ENCODE results near the gene RFC3. TPM values are rescaled to one million over a fixed set of nuclear protein-coding genes. Genes with fewer than 3 reads are reported as not detected.
"Not testable (repeated sequence)": the region's sequence is repeated elsewhere in the genome, so short reads cannot be mapped to it uniquely, and the experiment has no call there.

RFC3 gene
- 38.2 and 41.5 TPM in 2 replicates for total RNA-seq (2014; rRNA removed; shearing (Covaris generic))

GRCh38 chr13:33817901-33818706, at the start of gene RFC3:
TSS of gene RFC3 (plus strand) at chr13:33818149. CDS start at chr13:33818179, 30 bp downstream.
- peak; percentile 84 for DNase-seq (ENCODE audit: low spot score)

DNA sequence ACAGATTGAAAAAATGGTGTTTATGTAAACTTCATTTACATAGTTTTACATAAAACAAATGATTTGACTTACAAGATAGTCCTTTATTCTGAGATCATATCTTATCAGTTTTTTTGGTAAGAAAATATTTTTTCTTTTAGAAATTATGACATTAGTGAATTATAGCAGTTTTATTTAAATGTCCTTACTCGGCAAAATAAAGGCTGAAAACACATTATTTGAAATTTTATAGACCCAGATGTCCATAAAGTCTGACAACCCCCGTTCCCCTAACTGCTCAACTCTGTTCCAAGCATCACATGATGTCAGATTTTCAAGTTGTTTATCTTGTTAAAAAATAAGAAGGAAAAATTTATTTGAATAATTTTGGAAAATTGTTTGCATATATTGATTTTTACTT, 46.7 kb upstream of the RFC3 start:
- no peak for DNase-seq (ENCODE audit: low spot score)

GRCh38 chr13:33773790-33774462, 44.0 kb upstream of the RFC3 start:
- DNase-seq (ENCODE audit: low spot score), result no peak

DNA sequence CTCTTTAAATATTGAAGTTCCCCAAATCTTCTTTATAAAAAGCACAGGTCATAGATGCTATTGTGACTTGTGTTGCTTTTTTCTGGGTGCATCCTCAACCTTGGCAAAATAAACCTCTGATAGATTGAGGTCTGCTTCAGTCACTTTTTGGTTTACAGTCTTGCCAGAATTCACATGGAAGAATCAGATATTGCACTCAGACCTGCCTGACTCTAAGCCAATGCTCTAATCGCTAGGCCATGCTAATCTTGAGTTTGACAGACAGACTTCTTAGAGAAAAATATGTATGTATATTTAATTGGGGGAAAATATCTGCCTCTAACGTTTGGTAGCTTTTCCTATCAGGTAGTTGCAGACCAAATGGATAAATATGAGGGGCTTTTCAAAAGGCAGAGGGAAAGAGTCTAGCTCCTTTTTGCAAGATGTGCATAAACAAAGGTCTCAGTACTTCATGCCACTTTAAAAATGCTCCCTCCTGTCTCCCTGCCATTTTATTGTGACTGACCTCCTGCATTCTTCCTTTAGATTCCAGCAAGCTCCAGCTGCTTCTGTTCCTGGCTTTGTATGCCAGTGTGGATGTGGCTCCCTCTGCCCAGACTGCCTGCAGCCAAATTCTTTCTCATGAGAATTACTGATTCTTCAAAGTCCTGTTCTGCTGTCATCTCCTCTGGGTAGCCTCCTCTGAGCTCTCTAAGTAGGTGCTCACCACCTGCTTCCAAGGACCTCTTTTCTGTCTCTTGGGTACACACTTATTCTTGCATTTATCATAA, 42.4 kb upstream of the RFC3 start:
- DNase-seq (ENCODE audit: low spot score), result no peak

GRCh38 chr13:33776239-33776881, 41.6 kb upstream of the RFC3 start:
- DNase-seq (ENCODE audit: low spot score), result no peak

GRCh38 chr13:33782631-33783030, 35.3 kb upstream of the RFC3 start:
- DNase-seq (ENCODE audit: low spot score), result no peak

DNA sequence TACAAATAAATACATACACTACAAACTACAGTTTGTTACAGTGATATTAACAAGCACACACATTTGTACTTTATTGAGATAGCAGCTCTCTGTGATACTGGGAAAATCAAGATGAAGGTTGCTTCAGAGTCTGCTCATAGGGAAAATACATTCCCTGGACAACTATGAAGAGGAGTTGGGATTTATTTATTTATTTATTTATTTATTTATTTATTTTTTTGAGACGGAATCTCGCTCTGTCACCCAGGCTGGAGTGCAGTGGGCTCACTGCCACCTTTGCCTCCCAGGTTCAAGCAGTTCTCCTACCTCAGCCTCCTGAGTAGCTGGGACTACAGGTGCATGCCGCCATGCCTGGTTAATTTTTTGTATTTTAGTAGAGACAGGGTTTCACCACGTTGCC, 34.7 kb upstream of the RFC3 start:
- DNase-seq (ENCODE audit: low spot score), result not testable (repeated sequence)

GRCh38 chr13:33784738-33785137, 33.2 kb upstream of the RFC3 start:
- no peak for DNase-seq (ENCODE audit: low spot score)

GRCh38 chr13:33785384-33785783, 32.6 kb upstream of the RFC3 start:
- DNase-seq (ENCODE audit: low spot score), result no peak

GRCh38 chr13:33787051-33787591, 30.8 kb upstream of the RFC3 start:
- peak; percentile 22 for DNase-seq (ENCODE audit: low spot score)

GRCh38 chr13:33789066-33789606, 28.8 kb upstream of the RFC3 start:
- DNase-seq (ENCODE audit: low spot score), result no peak

DNA sequence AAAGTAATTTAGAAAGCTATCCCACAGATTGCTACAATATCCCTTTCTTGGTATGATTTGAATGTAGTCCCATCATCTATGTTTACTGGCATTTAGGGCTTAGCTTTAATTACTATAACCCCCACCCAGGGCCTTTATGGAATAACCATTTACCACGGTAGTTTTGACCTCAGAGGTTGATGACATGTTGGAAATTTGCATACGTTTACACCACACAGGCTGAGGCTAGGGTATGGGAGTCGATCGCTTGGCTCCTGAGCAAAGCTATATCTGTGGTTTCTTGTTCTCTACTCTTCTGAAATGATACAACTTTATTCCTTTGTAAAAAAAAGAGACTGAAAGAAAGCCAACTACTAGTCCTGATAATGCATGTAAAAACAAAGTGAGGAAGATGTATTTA, 28.2 kb upstream of the RFC3 start:
- no peak for DNase-seq (ENCODE audit: low spot score)

- DNase-seq (ENCODE audit: low spot score), result no peak
Measured at GRCh38 chr13:33793726-33794125, 24.2 kb upstream of the RFC3 start.

GRCh38 chr13:33794576-33794975, 23.4 kb upstream of the RFC3 start:
- peak; percentile 50 for DNase-seq (ENCODE audit: low spot score)

DNA sequence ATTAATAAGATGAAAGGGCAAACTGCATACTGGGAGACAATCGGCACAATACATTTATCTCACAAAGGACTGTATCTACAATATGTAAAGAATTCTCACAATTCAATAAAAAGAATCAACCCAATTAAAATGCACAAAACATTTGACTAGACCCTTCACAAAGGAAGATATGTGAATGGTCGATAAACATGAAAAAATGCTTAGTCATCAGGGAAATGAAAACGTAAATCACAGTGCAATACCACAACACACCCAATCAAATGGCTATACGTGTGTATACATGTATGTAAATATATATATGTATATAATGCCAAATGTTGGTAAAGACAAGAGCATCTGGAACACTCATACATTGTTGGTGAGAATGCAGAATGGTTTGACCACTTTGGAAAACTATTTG, 21.9 kb upstream of the RFC3 start:
- DNase-seq (ENCODE audit: low spot score), result no peak

- DNase-seq (ENCODE audit: low spot score), result peak; percentile 33
Measured at GRCh38 chr13:33797622-33798021, 20.3 kb upstream of the RFC3 start.

- DNase-seq (ENCODE audit: low spot score), result no peak
Measured at GRCh38 chr13:33798023-33798422, 19.9 kb upstream of the RFC3 start.

DNA sequence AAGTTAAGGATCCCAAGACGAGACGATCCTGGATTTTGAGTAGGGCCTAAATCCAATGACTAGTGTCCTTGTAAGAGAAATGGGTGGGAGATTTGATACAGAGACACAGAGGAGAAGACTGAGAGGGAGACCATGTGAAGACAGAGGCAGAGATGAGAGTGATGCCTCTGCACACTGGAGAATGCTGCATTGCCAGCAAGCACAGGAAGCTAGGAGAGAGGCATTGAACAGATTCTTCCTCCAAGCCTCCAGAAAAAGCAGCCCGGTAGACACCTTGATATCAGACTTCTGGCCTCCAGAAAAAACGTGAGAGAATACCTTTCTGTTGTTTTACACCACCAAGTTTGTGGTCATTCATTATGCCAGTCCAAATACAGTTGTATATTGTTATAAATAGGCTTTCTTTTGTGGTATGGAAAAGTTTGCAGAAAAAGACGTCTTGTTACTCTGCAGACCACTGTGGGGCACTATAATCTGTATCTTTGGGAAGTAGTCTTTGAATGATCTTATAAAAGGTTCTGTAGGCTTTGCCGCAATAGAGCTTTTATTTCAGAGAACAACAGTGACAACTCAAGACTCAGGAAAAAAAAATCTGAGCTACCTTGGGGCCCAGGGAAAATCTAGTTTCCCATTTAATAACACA, 17.9 kb upstream of the RFC3 start:
- peak; percentile 14 for DNase-seq (ENCODE audit: low spot score)

DNA sequence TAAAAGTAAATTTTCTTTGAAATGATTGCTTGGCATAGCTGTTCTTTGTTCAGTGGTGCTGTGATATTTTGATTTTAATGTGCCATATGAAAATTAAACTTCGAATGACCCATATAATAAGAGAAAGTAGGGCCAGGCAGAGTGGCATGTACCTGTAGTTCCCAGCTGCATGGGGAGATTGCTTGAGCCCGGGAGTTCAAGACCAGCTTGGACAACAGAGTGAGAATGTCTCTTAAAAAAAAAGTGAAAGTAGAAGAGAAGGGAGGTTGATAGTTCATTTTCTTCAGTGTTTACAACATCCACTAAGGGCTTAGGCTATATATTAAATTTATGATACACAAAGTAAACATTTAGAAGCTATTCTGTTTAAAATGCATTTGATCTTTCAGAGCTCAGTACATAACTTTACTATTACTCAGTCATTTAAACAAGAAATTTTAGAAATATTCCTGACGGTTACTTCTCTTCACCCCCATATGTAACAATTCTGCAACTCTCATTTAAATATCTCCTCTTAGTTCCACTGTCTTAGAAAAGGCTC, 17.2 kb upstream of the RFC3 start:
- no peak for DNase-seq (ENCODE audit: low spot score)

GRCh38 chr13:33806470-33807248, 11.3 kb upstream of the RFC3 start:
- DNase-seq (ENCODE audit: low spot score), result no peak
